Activated CD4-positive, CD25-positive, alpha-beta regulatory T cell treated with anti-CD3 and anti-CD28 coated beads, Interleukin-2, amount 50 U/mL, for 72 hours (primary cell): ENCODE measurements around the gene HNMT.
"Not testable (repeated sequence)": the region's sequence is repeated elsewhere in the genome, so short reads cannot be mapped to it uniquely, and the experiment has no call there.

Experiments
- DNase-seq: peaks from one replicate; pipeline ENCODE4 v3.0.0; 2021

HNMT gene

DNA sequence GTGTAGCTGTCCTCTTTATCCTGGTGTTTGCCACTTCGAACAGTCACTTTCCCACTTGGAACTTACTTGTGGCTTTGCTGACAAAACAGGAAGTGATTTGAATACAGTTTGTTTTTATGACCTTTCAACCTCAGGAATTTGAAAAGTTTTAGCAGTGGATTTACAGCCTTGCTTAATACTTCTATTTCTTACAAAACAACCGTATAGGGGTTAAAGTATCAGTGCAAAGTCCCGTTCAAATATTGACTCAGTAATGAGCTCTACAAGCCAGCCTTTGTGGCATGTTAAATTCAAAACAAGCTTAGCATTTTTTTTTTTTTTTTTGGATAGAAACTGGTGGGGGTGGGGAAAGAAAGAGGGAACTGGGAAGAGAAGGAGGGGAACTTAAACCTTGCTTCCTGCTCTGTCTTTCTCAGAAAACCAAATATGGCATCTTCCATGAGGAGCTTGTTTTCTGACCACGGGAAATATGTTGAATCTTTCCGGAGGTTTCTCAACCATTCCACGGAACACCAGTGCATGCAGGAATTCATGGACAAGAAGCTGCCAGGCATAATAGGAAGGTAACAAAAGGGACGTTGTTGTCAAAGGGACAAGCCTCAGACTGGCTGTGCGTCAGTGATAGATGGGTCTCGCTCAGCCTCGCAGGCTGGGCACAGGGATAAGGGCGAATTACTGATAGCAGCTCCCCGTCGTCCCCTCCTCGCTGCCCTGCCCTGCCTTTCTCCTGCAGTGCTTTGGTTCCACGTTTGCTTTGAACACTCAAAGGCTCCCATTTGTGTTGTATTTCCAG, at the start of gene HNMT:
Gene HNMT, plus strand, starts transcription at position 408 of the 793 bp plus-strand sequence. Its CDS starts 19 bp downstream, at position 427.
- DNase-seq, result no peak

GRCh38 chr2:137921105-137921880, 43.0 kb upstream of the HNMT start:
- no peak for DNase-seq

GRCh38 chr2:137922171-137922570, 42.1 kb upstream of the HNMT start:
- DNase-seq, result not testable (repeated sequence)

DNA sequence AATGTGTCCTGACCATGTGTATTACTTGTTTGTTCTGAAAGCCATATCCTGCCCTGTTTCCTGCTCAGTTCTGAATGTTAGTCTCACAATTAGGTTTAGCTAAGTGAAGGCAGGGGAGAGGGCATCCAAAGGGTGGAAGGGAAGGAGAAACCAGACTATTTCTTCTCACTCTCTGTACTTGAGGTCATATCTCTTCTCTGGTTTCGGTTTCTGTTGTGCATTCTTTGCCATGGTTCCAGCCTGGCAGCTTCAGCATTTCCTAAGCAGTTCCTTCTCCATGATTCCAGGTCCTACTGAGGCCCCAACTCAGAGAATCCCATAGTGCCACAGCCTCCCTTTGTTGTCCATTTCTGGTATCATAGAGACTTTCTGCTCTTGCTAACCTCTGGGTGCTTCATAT, 40.3 kb upstream of the HNMT start:
- DNase-seq, result no peak

DNA sequence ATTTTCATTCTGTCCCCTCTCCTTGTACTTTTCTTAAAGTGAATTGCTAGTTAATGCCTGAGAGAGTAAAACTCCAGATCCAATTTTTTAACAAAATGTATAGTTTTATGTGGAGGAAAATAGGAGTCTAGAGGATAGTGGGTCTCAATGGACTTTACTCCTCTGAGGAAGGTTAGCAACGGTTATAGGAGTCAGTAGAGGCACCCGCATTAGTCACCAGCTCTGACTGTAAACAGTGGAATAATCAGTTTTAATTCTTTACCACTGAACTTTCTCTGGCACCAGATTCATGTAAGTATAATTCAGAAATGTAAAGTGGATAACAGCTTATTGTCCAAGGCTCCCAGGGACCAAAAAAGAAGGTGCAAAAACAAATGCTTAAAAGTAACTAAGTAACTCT, 38.7 kb upstream of the HNMT start:
- DNase-seq, result no peak

DNA sequence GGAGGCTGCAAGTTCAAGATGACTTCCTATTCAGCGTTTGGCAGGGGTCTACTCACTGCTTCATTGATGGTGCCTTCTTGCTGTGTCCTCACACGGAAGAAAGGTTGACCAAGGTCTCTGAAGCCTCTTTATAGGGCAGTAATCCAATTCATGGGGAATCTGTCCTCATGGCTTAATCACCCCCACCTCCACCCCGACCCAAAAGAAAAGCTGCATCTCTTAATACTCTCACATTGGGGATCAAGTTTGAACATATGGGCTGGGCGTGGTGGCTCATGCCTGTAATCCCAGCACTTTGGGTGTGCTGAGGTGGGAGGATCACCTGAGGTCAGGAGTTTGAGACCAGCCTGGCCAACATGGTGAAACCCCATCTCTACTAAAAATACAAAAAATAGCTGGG, 36.4 kb upstream of the HNMT start:
- DNase-seq, result no peak

GRCh38 chr2:137928547-137929518, 35.4 kb upstream of the HNMT start:
- DNase-seq, result no peak

GRCh38 chr2:137929519-137929916, 34.8 kb upstream of the HNMT start:
- no peak for DNase-seq

- no peak for DNase-seq
These were observed 34.1 kb upstream of the HNMT start for GRCh38 chr2:137930146-137930545.

DNA sequence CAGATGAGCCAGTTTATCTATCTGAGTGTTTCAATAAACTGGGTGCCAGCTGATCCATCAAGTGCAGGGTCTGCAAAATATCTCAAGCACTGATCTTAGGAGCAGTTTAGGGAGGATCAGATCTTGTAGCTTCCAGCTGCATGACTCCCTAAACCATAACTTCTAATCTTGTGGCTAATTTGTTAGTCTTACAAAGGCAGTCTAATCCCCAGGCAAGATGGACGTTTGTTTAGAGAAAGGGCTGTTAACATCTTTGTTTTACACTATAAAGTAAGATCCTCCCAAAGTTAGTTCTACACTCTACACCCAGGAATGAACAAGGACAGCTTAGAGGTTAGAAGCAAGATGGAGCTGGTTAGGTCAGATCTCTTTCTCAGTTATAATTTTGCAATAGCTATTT, 28.7 kb upstream of the HNMT start:
- DNase-seq, result no peak

- DNase-seq, result no peak
These were observed 27.0 kb upstream of the HNMT start for GRCh38 chr2:137937246-137937645.

DNA sequence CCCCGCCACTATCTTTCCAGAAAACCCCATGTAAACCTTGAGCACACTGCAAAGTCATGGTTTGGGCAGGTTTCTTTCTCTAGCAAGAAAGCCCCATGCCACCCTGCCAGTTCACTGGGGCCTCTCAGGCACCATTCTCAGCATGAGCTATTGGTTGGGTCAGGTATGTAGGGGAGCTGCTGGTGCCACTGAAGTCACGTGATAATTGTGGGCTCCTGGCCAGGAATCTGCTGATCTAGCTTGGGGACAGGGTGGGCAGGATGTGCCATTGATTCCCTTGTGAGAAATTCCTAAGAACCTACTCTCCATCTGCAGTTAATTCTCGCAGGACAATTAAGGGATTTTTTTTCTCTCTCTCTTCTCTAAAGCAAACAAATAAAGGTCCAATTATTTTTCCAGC, 26.5 kb upstream of the HNMT start:
- DNase-seq, result no peak

GRCh38 chr2:137938204-137938603, 26.1 kb upstream of the HNMT start:
- DNase-seq, result no peak

DNA sequence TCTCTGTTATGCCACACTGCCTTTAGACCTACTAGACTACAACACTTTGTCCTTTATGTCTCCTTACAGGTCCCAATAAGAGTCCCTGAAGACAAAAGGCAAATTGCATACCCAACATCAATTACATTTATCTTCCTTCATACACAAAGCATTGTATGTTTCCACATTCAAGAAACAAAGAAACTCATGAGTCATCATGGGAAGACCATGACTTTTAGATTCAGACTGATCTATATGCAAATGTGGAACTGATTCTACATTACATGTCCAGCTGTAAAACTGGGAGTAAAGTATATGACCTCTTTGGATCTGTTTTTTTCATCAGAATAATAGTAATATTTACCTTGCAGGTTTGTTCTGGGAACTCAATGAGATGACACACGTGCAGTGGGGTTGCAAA, 25.2 kb upstream of the HNMT start:
- no peak for DNase-seq

DNA sequence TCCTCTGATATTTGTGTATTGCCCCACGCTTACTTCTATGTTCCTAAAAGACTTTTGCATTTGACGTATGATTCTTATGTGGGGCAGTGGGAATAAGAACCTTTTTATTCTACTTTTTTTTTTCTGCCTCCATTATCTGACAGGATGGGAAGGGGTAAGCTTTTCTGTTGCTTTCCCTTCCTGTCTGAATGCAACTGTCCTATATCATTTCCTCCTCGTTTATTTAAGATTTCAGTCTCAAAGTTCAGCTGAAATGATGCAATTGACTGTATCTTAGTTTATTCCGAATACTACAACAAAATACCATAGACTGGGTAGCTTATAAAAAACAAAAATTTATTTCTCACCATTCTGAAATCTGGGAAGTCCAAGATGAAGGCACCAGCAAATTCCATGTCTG, 24.1 kb upstream of the HNMT start:
- DNase-seq, result no peak

DNA sequence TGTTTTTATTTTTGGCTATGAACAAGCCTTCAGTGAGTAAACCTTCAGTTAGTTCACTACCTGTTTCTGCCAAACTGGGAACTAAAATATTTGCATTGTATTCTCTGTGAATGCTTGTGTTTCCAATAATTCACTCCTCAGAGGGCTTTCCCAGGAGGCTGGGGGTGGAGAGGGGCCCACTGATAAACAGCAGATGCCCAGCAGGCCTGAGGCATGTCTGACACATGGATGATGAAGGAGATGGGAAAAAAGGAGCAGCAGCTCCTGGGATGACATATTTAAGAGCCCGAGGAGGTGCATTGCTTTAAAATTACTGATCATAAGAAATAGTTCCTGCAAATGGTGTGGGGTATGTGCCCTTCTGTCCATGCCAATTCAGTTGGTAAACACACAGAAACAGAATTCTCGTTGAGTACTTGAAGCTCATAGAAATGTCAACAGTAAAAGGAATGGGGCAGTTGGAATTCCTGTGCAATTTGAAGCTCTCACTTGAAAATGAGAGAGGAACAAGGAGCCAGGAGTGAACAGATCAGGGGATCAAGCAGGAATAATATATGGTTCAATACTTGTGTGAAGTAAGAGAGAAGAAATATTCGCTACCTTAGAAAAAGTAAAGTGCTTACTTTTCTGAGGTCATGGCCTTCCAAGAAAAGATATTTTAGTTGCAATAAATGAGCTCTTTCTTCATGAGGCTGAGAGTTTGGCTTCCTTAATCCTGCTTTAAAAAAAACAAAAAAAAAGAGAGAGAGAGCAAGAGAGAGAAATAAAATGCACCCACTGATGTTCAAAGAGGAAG, 22.0 kb upstream of the HNMT start:
- DNase-seq, result no peak

GRCh38 chr2:137942833-137943677, 21.2 kb upstream of the HNMT start:
- DNase-seq, result no peak

- DNase-seq, result no peak
These were observed 20.5 kb upstream of the HNMT start for GRCh38 chr2:137943678-137944347.

DNA sequence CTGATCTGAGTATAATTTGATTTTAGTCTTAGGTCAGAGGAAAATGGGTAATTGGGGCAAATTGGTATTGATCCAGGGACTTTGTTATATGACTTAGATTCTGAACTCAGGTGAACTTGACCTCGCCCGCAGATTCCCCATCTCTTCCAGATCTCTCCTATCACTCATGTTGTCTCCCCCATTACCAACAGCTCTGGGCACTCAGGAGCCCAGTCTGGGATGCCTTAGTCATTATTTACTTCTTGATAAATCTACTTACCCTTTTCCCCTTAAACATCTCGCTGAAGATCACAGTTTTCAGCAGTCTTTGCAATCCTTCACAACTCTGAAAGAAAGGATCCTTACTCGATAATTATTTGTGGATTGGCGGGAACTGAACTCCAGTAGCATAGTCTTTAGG, 19.6 kb upstream of the HNMT start:
- DNase-seq, result no peak

- DNase-seq, result no peak
These were observed 19.0 kb upstream of the HNMT start for GRCh38 chr2:137945229-137945628.

GRCh38 chr2:137946227-137946626, 18.0 kb upstream of the HNMT start:
- DNase-seq, result no peak
